DOHH2 (cell line): ENCODE measurements around the gene TCF21.

ENCODE experiments used
- H3F3A ChIP-seq: fragments of 200-600 bp; sonication (generic), shearing (Covaris generic); 2 replicates; pipeline ENCODE4 v1.6.0; 2016; ENCODE audit warnings: antibody characterized with exemption, mild to moderate bottlenecking; ENCODE audit not compliant: control insufficient read depth, insufficient read depth
- H3K27ac ChIP-seq: fragments of 200-600 bp; sonication (generic); 2 replicates; pipeline ENCODE4 v1.5.1; 2014; ENCODE audit warnings: low read depth, mild to moderate bottlenecking, low read length, moderate library complexity
- H3K27me3 ChIP-seq: fragments of 200-600 bp; sonication (generic); 2 replicates; pipeline ENCODE4 v1.6.1; 2014; ENCODE audit warnings: mild to moderate bottlenecking, low read length, mixed read lengths; ENCODE audit not compliant: control insufficient read depth
- H3K36me3 ChIP-seq: fragments of 200-600 bp; sonication (generic); 2 replicates; pipeline ENCODE4 v1.6.1; 2014; ENCODE audit warnings: mild to moderate bottlenecking, low read length, moderate library complexity, mixed read lengths; ENCODE audit not compliant: control insufficient read depth
- H3K4me1 ChIP-seq: fragments of 200-600 bp; sonication (generic); 2 replicates; pipeline ENCODE4 v1.6.1; 2014; ENCODE audit warnings: mild to moderate bottlenecking, low read length, mixed read lengths; ENCODE audit not compliant: control insufficient read depth
- H3K4me2 ChIP-seq: fragments of 200-600 bp; sonication (generic); 2 replicates; pipeline ENCODE4 v1.6.0; 2014; ENCODE audit warnings: mild to moderate bottlenecking, low read length, moderate library complexity
- H3K4me3 ChIP-seq: fragments of 200-600 bp; sonication (generic); 2 replicates; pipeline ENCODE4 v1.5.1; 2014; ENCODE audit warnings: mild to moderate bottlenecking, low read length, mixed read lengths
- H3K79me2 ChIP-seq: fragments of 200-600 bp; sonication (generic); 2 replicates; pipeline ENCODE4 v1.6.1; 2014; ENCODE audit warnings: mild to moderate bottlenecking, low read length, mixed read lengths; ENCODE audit not compliant: control insufficient read depth
- H3K9me2 ChIP-seq: fragments of 200-600 bp; sonication (generic); replicated peaks from 2 replicates; pipeline ENCODE4 v1.6.1; 2014; ENCODE audit warnings: mild to moderate bottlenecking, low read length, mixed read lengths; ENCODE audit not compliant: control insufficient read depth
- H3K9me3 ChIP-seq: fragments of 200-600 bp; sonication (generic); 2 replicates; pipeline ENCODE4 v1.6.1; 2014; ENCODE audit warnings: antibody characterized with exemption, low read length, mixed read lengths; ENCODE audit not compliant: control insufficient read depth, insufficient read depth
- H4K20me1 ChIP-seq: fragments of 200-600 bp; sonication (generic); 2 replicates; pipeline ENCODE4 v1.6.0; 2014; ENCODE audit warnings: low read depth, mild to moderate bottlenecking, antibody characterized with exemption, low read length, moderate library complexity; ENCODE audit not compliant: control insufficient read depth, insufficient read depth
- EZH2phosphoT487 ChIP-seq: fragments of 200-600 bp; sonication (generic); IDR thresholded peaks from 2 replicates; pipeline ENCODE4 v1.6.1; 2017; ENCODE audit warnings: borderline replicate concordance, mild to moderate bottlenecking, antibody characterized with exemption, low read length, moderate library complexity, mixed read lengths
- TF ChIP-seq, protein P1 (sequence below): fragments of 200-600 bp; sonication (generic); IDR thresholded peaks from one replicate; pipeline ENCODE4 v1.5.1; 2014; ENCODE audit warnings: antibody characterized with exemption, mild to moderate bottlenecking, low read depth, low read length; ENCODE audit not compliant: poor library complexity, severe bottlenecking

The TCF21 gene

GRCh38 chr6:133844709-133845108 is 44.2 kb upstream of the TCF21 start:
- TF ChIP-seq, protein P1, sequence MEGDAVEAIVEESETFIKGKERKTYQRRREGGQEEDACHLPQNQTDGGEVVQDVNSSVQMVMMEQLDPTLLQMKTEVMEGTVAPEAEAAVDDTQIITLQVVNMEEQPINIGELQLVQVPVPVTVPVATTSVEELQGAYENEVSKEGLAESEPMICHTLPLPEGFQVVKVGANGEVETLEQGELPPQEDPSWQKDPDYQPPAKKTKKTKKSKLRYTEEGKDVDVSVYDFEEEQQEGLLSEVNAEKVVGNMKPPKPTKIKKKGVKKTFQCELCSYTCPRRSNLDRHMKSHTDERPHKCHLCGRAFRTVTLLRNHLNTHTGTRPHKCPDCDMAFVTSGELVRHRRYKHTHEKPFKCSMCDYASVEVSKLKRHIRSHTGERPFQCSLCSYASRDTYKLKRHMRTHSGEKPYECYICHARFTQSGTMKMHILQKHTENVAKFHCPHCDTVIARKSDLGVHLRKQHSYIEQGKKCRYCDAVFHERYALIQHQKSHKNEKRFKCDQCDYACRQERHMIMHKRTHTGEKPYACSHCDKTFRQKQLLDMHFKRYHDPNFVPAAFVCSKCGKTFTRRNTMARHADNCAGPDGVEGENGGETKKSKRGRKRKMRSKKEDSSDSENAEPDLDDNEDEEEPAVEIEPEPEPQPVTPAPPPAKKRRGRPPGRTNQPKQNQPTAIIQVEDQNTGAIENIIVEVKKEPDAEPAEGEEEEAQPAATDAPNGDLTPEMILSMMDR = no peak
- TF ChIP-seq EZH2phosphoT487 = no peak
- no peaks in the 10 kb centered on the region; the same call in 1 of the 2 replicates for H3K27me3 ChIP-seq

DNA sequence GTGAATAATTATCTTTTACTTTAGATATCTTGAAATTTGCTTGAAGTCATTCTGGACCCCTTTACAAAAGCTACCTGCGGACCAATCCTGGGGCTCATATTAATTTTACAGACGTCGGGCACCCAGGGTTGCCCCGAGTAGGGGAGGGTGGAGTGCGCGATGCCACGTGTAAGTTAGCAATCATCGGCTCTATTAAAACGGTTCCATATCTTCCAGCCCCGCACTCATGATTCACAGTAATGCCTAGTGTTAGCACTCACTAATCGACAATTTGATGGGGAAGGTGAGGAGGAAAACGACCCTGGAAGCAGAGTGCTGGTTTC is 34.9 kb upstream of the TCF21 start:
- H3K4me2 ChIP-seq = no peak overlapping the region

More at GRCh38 chr6:133844709-133845108, 44.2 kb upstream of the TCF21 start:
- no peaks in the 10 kb centered on the region for H3K9me3 ChIP-seq
- no peaks in the 10 kb centered on the region for H3K4me1 ChIP-seq
- no peak overlapping the region for H3K4me3 ChIP-seq
- H3K27ac ChIP-seq = no peak overlapping the region
- no peaks in the 10 kb centered on the region for H3K79me2 ChIP-seq
- no peak overlapping the region for H3K4me2 ChIP-seq
- no peaks in the 10 kb centered on the region for H3F3A ChIP-seq
- H3K36me3 ChIP-seq = no peaks in the 10 kb centered on the region
- no peaks in the 10 kb centered on the region for H4K20me1 ChIP-seq
- H3K9me2 ChIP-seq = no peaks in the 10 kb centered on the region

DNA sequence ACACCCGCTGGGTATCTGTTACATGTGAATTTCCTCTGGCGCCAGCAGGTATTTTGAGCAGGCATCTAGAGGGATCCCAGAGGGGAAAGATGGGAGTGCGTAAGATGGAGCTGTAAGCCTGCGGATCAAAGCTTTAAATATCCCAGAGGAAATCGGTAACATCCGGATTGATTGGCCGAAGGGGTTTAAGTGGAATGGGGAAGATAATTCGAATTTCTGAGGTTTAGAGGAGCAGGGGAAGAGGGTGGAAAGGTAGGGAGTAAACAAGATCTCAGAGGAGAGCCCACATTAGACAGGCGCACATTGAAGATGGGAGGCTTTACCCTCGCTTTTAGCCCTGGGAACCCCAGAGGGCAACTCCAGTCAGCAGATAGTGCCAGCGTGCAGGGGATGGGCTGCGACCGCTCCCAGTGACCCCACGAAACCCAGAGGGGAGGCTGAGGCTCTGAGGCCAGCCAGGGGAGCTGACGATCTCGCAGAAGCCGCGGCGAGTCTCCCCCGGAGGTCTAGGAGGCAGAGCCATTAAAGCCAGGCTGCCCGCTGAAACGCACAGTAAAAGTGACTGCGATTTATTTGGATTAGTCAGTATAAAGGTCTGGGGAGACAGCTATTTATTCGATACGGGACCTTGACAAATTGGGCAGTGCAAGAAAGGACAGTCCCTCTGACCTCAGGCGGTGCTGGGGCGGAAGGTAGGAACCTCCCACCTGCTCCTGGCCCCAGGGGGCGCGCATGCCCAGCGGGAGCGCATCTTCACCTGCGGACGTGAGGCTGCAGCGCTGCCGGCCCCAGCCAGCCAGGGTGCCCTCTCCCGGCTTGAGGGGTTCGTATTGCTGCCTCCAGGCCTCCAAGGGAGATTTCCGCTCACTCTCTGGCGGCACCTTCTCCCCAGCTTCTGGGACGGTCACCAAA is 34.3 kb upstream of the TCF21 start:
- Histone ChIP-seq H4K20me1 (no peaks in the 10 kb centered on the region), H3K4me2 (no peak overlapping the region), H3F3A (no peaks in the 10 kb centered on the region), H3K27me3 (peaks cover 17% of the 10 kb centered on the region), H3K4me1 (no peaks in the 10 kb centered on the region), H3K36me3 (no peaks in the 10 kb centered on the region), H3K27ac (no peak overlapping the region), H3K79me2 (no peaks in the 10 kb centered on the region), H3K9me2 (no peaks in the 10 kb centered on the region), H3K4me3 (no peak overlapping the region), H3K9me3 (no peaks in the 10 kb centered on the region)
- TF ChIP-seq, protein P1 = no peak
- TF ChIP-seq EZH2phosphoT487 = no peak

More for the DNA sequence above, 34.9 kb upstream of the TCF21 start:
- H3K36me3 ChIP-seq = no peaks in the 10 kb centered on the region
- TF ChIP-seq, protein P1 = no peak
- no peak for TF ChIP-seq EZH2phosphoT487
- H3K4me3 ChIP-seq = no peak overlapping the region
- H3K9me3 ChIP-seq = no peaks in the 10 kb centered on the region
- no peaks in the 10 kb centered on the region for H3F3A ChIP-seq
- H4K20me1 ChIP-seq = no peaks in the 10 kb centered on the region
- no peaks in the 10 kb centered on the region for H3K4me1 ChIP-seq
- H3K9me2 ChIP-seq = no peaks in the 10 kb centered on the region
- H3K27me3 ChIP-seq = peaks cover 17% of the 10 kb centered on the region
- H3K79me2 ChIP-seq = no peaks in the 10 kb centered on the region
- no peak overlapping the region for H3K27ac ChIP-seq
